OCI-LY7 (cell line): Measurements from ENCODE around the gene CNTN2. TPM values are rescaled to one million over a fixed set of nuclear protein-coding genes. Genes with fewer than 3 reads are reported as not detected.

Experiments used
- BruUV-seq: library from RNA; stranded (reverse); fragments of 400-500 nt; replicated peaks from 2 replicates; lab custom pipeline; 2021; lab: Mats Ljungman, UMichigan
- CTCF ChIA-PET: fragments of 300-600 bp; sonication (Branson Sonifier 250); formaldehyde crosslinking; loops from one replicate; lab custom pipeline; 2022; ENCODE audit warnings: antibody characterized with exemption; ENCODE audit not compliant: unreplicated experiment; lab: Charles Lee
- POLR2A ChIA-PET: fragments of 300-600 bp; sonication (Branson Sonifier 250); formaldehyde crosslinking; loops from one replicate; lab custom pipeline; 2022; ENCODE audit warnings: antibody characterized with exemption; lab: Charles Lee
- DNase-seq: peaks from one replicate; pipeline ENCODE4 v3.0.0-alpha.2; 2015; ENCODE audit warnings: low spot score
- H2AFZ ChIP-seq: fragments of 200-600 bp; sonication (generic), shearing (Covaris generic); 2 replicates; pipeline ENCODE4 v1.6.1; 2014; ENCODE audit warnings: mild to moderate bottlenecking, antibody characterized with exemption, low read length, moderate library complexity
- H3K27ac ChIP-seq: fragments of 200-600 bp; sonication (generic); 2 replicates; pipeline ENCODE4 v1.5.1; 2014; ENCODE audit warnings: mixed run types, low read depth, mild to moderate bottlenecking, moderate library complexity, low read length, inconsistent platforms; ENCODE audit not compliant: poor library complexity, severe bottlenecking
- H3K36me3 ChIP-seq: fragments of 200-600 bp; sonication (generic); 2 replicates; pipeline ENCODE4 v1.6.1; 2014; ENCODE audit warnings: mild to moderate bottlenecking, antibody characterized with exemption, low read length, moderate library complexity, mixed read lengths; ENCODE audit not compliant: insufficient read depth
- H3K4me1 ChIP-seq: fragments of 200-600 bp; sonication (generic); 2 replicates; pipeline ENCODE4 v1.5.1; 2014; ENCODE audit warnings: mild to moderate bottlenecking, low read length; ENCODE audit not compliant: insufficient read depth, poor library complexity, severe bottlenecking
- H3K4me2 ChIP-seq: fragments of 200-600 bp; sonication (generic); 2 replicates; pipeline ENCODE4 v1.6.1; 2014; ENCODE audit warnings: mild to moderate bottlenecking, low read length
- H3K4me3 ChIP-seq: fragments of 200-600 bp; sonication (generic); 2 replicates; pipeline ENCODE4 v1.5.1; 2014; ENCODE audit warnings: mild to moderate bottlenecking, low read depth, low read length; ENCODE audit not compliant: poor library complexity, severe bottlenecking
- H3K79me2 ChIP-seq: fragments of 200-600 bp; sonication (generic); 2 replicates; pipeline ENCODE4 v1.6.1; 2016; ENCODE audit warnings: low read depth, mild to moderate bottlenecking, low read length, moderate library complexity, mixed read lengths; ENCODE audit not compliant: insufficient read depth
- H3K9me2 ChIP-seq: fragments of 200-600 bp; sonication (generic); 2 replicates; pipeline ENCODE4 v1.6.1; 2016; ENCODE audit warnings: mild to moderate bottlenecking, low read length, mixed read lengths; ENCODE audit not compliant: insufficient read depth
- H3K9me3 ChIP-seq: fragments of 200-600 bp; sonication (generic); 2 replicates; pipeline ENCODE4 v1.6.1; 2014; ENCODE audit warnings: mild to moderate bottlenecking, mixed run types, low read length, mixed read lengths
- H4K20me1 ChIP-seq: fragments of 200-600 bp; sonication (generic); 2 replicates; pipeline ENCODE4 v1.6.1; 2014; ENCODE audit warnings: mild to moderate bottlenecking, antibody characterized with exemption, low read length, moderate library complexity, mixed read lengths; ENCODE audit not compliant: insufficient read depth
- CTCF ChIP-seq: fragments of 200-600 bp; sonication (generic); conservative IDR thresholded peaks from 2 replicates; pipeline ENCODE4 v1.5.1; 2014; ENCODE audit warnings: mild to moderate bottlenecking, antibody characterized with exemption, low read length, moderate library complexity, mixed read lengths
- EZH2phosphoT487 ChIP-seq: fragments of 200-600 bp; sonication (generic); IDR thresholded peaks from 2 replicates; pipeline ENCODE4 v1.6.1; 2018; ENCODE audit warnings: low read depth, borderline replicate concordance, mild to moderate bottlenecking, mixed run types, antibody characterized with exemption, low read length, moderate library complexity, mixed read lengths
- intact Hi-C: fragments of 100-400 bp; cut with micrococcal nuclease; formaldehyde crosslinking; loops from one replicate; pipeline ENCODE4 v1.10.0; 2022; ENCODE audit not compliant: unreplicated experiment
- total RNA-seq, 2 experiments: library from RNA; depleted of rRNA in 1 of 2; stranded (reverse); fragments of >200 nt in 1 of 2; shearing (Covaris generic) in 1 of 2; gene quantifications; 2 replicates each; pipeline ENCODE4 v1.2.3, GENCODE V29; 2014 to 2022

Gene CNTN2
- total RNA-seq, 2 experiments from 2014 or later: not detected

GRCh38 chr1:205109711-205110110 is 66.7 kb downstream of the CNTN2 start:
- H2AFZ ChIP-seq: no peak overlapping the region
- CTCF ChIA-PET: no interaction called here
- no peaks in the 10 kb centered on the region for H3K79me2 ChIP-seq
- no peaks in the 10 kb centered on the region for H3K4me1 ChIP-seq
- no peaks in the 10 kb centered on the region for H4K20me1 ChIP-seq
- H3K4me3 ChIP-seq: no peak overlapping the region
- DNase-seq: no peak
- no TSS peak for BruUV-seq
- no peak overlapping the region for H3K4me2 ChIP-seq
- POLR2A ChIA-PET: interaction anchor here (0.5 to 3.3 kb wide), 5 partner anchors 12 to 124 kb away, joined by 3 to 22 read pairs (median 3); partner anchors contain the start of gene RBBP5
- H3K36me3 ChIP-seq: peaks cover 85% of the 10 kb centered on the region
- no peaks in the 10 kb centered on the region for H3K9me2 ChIP-seq
- TF ChIP-seq CTCF (no peak), EZH2phosphoT487 (no peak)
- no peaks in the 10 kb centered on the region for H3K9me3 ChIP-seq
- intact Hi-C loops: no loop called here
- no peak overlapping the region for H3K27ac ChIP-seq

- POLR2A ChIA-PET: interaction anchor here (0.7 to 3.3 kb wide), 2 partner anchors 10 to 85 kb away, joined by 3 to 22 read pairs; partner anchors contain the start of gene RBBP5
- H4K20me1 ChIP-seq: no peaks in the 10 kb centered on the region
- H3K36me3 ChIP-seq: peaks cover 81% of the 10 kb centered on the region
- H2AFZ ChIP-seq: no peak overlapping the region
- H3K4me2 ChIP-seq: no peak overlapping the region
- DNase-seq: no peak
- intact Hi-C loops: no loop called here
- CTCF ChIA-PET: no interaction called here
- no peak overlapping the region for H3K4me3 ChIP-seq
- H3K9me2 ChIP-seq: no peaks in the 10 kb centered on the region
- BruUV-seq: no TSS peak
- H3K9me3 ChIP-seq: no peaks in the 10 kb centered on the region
- peaks cover 12% of the 10 kb centered on the region; the same call in 1 of the 2 replicates for H3K79me2 ChIP-seq
- no peak overlapping the region for H3K27ac ChIP-seq
- TF ChIP-seq EZH2phosphoT487 (no peak), CTCF (no peak)
- no peaks in the 10 kb centered on the region for H3K4me1 ChIP-seq
These were observed 68.3 kb downstream of the CNTN2 start for GRCh38 chr1:205111354-205111753.

- peaks cover 50% of the 10 kb centered on the region for H3K79me2 ChIP-seq
- BruUV-seq: no TSS peak
- H3K4me3 ChIP-seq: no peak overlapping the region
- ChIA-PET POLR2A (interaction anchor here (2.4 kb wide), 1 partner anchor 14 kb away, joined by 10 read pairs; no protein-coding TSS in a partner anchor), CTCF (no interaction called here)
- no peaks in the 10 kb centered on the region for H3K9me2 ChIP-seq
- no peak overlapping the region for H3K27ac ChIP-seq
- no peak for TF ChIP-seq CTCF
- no peak for TF ChIP-seq EZH2phosphoT487
- no peak overlapping the region for H2AFZ ChIP-seq
- no peak for DNase-seq
- intact Hi-C loops: no loop called here
- peaks cover 42% of the 10 kb centered on the region for H3K36me3 ChIP-seq
- peaks cover 20% of the 10 kb centered on the region for H3K4me1 ChIP-seq
- no peak overlapping the region for H3K4me2 ChIP-seq
- no peaks in the 10 kb centered on the region for H3K9me3 ChIP-seq
- no peaks in the 10 kb centered on the region for H4K20me1 ChIP-seq
These were observed 75.7 kb downstream of the CNTN2 start for GRCh38 chr1:205118752-205119151.
